Retina (tissue), 1 donor: ENCODE measurements around the gene MEOX2.

Source experiments
- DNase-seq: peaks from one replicate; pipeline ENCODE4 v3.0.0-alpha.2; 2016

Gene MEOX2

DNA sequence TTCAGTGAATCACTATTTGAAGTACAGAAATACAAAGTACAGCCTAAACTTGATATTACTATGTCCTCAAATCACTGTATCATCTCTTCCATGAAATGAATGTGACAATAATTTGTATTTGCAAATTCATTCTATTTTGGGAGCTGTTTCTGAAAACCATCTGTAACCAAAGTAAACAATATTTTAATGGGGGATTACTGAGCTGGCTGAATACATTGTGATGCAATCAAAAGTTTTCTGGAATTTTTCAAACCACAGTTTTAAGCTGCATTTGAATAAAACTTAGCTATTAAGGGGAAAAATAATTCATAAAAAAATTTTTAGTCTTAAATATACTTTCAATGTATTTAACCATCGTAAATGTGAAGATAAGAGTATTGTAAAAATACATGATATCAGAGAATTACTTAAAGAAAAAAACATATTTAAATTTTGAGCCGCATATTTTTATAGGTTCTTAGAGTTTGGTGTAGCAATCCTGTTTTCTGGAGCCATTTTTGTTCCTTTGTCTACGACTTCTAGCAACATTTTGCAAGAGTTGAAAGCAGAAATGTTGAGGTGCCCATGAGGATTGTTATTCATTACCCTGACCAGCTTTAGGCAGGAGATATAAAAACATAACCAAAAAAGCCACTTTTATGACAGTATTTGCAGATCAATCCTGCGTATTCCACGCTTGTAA, 78.8 kb downstream of the MEOX2 start:
- DNase-seq = no peak

DNA sequence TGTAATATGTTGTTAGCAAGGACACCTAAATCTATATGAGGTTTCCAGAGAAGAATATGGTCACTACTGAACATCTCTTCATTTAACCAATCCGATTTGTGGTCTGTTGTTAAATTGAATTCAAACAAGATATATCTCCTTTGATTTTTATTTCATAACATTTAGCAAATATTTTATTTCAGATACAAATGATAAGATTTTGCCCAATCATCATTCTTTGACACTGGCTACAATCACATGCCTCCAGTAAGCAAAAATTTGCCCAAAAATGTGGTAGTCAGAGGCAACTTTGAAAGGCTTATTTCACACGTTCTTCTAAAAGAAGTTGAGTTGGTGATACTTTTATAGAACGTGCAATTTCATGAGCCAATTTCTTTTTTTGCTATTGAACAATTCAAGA, 79.9 kb downstream of the MEOX2 start:
- no peak for DNase-seq

DNA sequence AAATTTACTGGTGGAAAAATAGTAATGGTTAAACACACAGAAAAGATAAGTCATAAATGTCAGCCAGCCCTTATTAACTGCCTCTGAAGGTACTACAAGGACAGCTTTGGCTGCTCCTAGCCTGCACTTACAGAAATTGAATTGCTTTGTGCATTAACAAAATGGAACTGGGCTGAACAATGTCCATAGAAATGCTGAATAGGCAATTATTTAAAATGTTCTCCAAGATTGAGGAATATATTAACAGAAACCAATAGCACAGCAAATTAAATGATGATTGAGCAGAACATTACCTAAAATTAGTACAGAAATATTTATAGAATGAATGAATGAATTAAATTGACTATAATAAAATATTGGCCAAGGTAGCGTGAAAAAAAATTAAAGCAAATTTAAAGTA, 82.3 kb downstream of the MEOX2 start:
- no peak for DNase-seq

DNA sequence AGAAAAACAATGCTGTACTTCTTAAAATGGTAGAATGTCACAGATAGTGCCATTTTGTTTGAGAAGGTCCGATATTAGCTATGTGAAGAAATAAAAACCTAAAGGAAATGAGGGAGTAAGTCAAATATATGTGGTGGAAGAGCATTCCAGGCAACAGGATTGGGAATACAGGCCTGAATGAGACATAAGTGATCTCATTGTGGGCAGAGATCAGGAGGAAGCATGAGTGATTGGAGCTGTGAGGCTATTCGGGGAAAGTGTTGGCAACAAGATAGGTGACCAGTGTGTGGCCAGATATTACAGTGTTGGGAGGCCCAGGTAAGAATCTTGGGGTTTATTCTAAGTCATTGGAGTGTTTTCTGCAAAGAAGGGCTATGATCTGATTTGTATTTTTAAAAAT, 83.4 kb downstream of the MEOX2 start:
- DNase-seq = no peak

DNA sequence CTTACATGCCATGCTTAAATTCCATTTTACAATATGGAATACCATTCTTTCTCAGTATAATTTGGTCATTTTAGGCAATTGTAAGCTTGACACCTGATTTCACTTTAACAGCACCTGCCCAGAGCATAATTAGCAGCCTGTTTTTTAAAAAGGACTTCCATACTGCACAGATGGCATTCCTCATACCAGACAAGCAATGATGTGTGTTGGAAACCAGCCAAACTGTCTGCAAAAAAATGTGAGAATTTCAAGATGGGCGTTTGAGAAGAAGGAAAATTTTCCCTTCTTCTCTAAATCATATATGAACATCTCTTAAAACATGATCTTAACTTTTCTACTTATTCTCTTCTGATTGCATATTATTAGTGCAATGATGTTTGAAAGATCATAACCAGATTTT, 84.2 kb downstream of the MEOX2 start:
- DNase-seq = no peak

DNA sequence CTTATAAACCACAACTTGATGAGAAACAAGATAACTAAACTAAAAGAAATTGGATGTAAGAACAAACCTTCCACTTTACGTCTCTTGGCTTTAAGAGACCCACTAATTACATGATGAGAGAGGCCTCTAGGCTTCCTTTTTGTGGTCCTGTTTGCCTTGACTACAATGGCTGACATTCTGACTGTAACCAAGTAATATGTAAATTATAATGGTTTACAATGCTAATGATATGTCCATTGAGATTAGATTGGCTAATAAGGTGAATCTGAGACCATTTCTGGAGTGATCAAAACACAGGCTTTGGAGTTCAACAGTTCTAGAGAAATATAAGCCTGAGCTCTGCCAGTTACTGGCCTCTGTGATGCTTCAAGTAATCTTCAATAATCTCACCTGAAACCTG, 85.3 kb downstream of the MEOX2 start:
- no peak for DNase-seq

DNA sequence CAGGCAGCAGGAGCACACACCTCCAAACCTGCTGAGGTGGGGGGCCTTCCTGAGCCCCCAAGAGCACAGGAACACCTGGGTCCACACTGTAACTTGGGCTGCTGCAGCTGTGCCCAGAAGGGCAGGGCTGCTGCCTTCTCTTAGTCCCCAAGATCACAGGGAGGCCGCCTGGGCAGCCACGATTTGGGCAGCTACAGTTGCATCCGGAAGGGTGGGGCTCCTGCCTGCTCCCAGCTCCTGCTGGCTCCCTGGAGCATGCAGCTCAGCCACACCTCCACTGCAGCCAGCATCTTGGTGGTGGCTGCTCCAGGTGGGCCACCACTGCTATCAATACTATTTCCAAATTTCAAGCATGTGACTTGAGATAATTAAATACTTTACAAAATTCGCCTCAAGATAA, 86.2 kb downstream of the MEOX2 start:
- DNase-seq = no peak

DNA sequence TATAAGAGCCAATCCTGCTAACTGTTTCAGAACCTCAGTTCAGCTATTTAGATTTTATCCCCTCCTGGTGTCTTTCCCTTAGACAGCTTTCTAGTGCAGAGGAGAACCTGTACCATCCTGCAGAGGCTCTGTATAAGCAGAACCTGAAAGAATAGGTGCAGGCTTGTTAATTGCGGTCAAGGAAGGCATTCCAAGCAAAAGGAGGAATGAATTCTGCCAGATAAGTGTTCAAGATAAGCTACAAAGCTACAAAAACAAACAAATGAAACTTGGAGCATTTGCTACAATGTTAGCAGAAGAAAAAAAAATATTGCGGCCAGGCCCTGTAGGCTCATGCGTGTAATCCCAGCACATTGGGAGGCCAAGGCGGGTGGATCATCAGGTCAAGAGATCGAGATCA, 92.0 kb downstream of the MEOX2 start:
- DNase-seq = no peak

DNA sequence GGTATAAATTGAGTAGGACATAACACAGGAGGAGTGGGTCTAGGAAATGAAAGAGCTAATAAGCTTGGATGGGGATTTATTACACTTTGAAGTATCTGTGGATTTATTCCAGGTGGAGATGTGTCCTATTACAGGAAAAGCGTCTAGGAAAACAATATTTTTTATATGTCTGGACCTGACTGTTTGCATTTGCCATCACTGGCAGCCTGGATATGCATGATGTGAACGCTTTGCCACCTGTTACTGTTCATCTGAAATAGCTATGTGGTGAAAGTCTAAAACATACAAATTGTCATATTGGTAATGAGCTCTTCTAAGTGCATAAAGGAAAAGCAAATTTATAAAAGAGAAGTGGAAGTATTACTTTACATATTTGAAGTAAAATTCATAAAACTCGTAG, 93.1 kb downstream of the MEOX2 start:
- DNase-seq = no peak

DNA sequence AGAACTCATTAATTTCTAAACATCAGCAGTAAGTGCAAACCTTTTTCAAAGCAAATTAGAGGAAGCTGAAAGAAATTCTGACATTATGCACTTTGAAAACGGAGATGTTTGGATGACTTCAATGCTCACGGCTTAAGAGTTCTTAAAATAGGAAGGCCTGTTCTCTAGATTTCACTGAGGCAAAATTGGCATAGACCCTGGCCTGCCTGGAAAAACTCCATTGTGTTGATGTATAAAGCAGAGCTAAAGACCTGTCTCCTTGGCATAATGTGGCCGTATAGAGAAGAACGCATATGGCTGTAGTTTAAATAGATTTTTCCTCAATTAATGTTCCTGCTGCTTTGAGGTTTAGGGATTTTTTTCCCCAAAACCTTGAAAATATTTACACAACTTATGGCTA, 100.2 kb downstream of the MEOX2 start:
- no peak for DNase-seq

DNA sequence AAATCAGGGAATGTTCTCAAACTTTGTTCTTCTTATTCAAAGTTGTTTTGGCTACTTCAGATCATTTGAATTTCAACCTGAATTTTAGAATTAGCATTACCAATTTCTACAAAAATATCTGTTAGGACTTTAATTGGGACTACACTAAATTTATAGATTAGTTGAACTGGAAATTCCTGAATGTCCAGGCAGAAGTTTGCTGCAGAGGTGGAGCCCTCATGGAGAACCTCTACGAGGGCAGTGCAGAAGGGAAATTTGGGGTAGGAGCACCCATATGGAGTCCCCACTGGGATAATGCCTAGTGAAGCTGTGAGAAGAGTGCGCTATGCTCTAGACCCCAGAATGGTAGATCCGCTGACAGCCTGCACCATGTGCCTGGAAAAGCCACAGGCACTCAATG, 101.9 kb downstream of the MEOX2 start:
- DNase-seq = no peak

DNA sequence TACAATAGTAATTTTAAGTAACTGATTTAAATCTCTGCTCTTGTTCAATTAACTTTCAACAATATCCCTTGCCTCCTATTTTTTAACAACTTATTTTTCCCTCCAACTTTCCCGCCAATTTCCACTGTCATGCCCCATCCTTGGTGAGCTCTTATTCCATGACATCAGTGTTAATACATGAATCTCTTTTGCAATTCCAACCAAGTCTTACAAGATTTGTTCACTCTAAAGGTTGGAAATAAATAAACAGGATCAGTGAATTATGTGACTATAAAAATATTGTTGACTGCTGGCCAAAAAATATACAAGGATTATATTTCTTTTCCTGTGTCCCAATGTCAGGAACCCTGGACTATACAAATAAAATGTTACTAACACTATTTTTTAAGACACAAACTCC, 103.7 kb downstream of the MEOX2 start:
- no peak for DNase-seq

DNA sequence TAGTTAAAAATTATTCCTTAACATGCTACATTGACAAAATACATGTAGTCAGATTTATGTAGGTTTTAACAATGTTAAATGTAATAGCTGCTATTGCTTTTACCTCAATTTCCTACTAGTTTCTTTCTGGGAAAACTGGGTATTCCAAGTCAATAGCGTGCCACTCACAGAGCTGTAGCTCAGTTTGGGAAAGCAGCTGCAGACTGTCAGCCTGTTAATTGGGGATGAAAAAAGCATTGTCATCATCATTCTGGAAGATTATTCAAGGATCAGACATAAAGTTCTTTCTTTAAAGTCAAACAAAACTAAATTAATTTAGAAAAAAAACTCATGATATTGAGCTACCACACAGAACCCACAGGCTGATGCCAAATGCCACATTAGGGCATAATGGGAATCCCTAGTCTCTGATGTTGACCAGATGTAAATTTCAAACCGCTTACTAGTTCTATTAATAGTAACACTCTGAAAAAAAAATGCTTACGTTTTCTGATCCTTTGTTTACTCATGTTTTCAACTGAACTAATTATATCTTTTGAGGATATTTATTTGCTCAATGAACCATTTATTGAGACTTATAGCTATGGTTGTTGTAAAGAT, 105.0 kb downstream of the MEOX2 start:
- no peak for DNase-seq

DNA sequence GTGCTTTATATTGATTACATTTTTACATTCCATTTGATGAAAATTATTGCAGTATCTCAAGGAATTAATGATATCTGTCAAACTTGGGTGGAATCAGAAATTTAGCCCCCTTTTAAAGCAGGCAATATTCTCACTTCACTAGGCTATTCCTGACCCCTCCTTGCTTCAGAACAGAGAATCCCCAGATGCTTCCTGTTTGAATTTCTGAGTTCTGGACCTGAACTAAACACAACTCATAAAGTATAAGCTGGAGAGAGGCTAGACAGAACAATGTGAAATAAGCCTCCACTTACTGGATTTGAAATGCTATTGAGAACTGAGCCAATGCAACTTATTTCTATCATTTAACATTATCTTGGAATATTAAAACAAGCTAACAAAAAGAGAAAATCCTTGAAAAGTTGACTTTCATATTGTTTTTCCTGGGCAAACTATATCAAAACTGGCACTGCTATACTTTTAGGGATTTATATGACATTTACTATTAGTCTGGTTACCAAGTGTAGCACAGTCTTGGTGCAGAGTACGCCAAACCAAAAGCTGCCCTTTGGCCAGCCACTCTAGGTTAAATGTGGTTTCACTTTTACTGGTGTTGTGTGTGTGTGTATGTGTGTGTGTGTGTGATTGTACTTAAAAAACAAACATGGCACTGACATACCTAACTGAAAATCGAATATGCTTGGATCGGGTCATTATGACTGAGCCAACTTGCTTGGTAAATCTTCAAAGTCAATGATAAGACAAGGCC, 105.7 kb downstream of the MEOX2 start:
- no peak for DNase-seq

DNA sequence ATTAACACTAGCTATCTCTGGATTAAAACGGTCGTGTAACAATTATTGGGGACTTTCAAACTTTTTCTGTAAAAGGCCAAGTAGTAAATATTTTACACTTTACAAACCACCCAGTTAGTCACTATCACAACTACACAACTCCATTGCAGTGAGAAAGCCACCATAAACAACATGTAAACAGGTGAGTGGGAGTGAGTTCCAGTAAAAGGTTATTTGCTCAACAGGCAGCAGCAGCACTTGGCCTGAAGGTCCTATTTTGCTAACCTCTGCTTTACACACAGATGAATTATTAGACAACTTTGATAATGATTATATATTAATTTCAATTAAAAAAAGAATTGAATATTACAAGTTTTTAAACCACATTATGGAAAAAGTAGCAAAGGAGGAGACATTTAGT, 108.9 kb downstream of the MEOX2 start:
- no peak for DNase-seq

DNA sequence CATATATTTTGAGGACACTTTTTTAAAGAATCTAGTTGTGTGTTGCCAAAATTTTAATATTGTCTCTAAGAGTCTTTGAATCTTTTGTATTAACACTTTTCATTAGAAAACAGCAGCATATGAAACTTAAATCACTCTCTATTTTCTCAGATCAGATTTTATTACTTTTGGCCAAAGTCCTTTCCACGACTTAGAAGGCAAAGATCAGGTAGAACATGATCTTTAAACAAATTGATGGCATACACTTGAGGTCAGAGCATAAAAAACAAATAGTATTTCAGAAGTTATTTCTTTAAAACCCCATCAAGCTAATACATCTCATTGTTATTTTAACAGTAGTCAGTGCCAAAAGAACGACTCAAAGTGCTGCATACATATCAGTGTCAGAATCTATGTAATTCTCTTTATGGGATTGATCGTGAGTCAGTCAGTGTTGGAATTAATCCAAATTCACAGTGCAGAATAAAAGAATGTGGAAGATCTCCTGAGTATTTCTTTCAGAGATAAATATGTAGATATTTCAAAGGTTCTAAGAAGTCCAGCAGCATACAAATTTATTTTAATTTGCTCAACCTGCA, 115.1 kb downstream of the MEOX2 start:
- DNase-seq = no peak

DNA sequence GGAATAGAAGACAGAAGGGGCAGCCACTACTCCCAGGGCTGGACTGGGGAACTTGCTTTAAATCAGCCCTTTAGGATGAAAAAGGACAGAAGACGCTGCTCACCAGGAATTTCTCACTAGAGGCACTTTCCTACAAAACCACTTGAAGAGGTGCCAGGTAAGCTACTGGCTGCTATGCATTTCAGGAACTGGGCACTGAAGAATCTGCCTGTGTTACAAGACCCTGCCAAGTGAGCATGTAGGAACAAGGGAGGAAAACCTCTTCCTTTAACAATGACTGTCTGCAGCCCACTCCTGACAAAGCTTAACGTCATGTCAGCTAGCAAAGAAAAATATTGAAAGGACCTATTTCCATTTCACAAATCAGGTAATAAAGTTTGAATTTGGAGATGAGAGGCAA, 118.8 kb downstream of the MEOX2 start:
- no peak for DNase-seq

DNA sequence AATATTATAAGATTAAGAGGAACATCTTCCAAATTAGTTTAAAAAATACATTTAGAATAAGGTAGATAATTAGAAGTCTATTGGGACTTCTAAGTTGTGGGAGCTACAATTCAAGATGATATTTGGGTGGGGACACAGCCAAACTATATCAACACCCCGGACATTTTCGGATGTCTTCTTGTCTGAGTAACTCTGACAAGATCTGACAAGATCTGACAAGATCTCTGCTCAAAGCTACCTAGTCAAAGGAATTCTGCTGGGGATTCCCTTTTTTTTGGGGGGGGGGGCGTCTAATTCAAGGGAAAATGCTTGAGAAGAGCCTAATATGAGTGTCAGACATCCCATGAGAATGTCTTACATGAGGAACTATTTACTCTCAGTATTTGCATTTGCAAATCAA, 119.4 kb downstream of the MEOX2 start:
- no peak for DNase-seq

DNA sequence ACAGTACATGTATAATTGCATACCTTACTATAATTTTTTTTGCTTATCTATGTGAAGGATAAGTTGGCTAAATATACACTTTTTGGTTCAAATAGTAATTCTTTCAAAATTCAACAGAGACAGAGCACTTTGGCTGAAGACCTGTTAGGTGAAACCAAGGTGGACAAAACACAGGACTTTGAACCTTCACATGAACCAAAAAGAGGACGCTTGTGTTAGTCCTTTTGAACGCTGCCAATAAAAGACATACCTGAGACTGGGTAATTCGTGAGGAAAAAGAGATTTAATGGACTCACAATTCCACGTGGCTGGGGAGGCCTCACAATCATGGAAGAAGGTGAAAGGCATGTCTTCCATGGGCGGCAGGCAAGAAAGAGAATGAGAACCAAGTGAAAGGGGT, 120.0 kb downstream of the MEOX2 start:
- no peak for DNase-seq

DNA sequence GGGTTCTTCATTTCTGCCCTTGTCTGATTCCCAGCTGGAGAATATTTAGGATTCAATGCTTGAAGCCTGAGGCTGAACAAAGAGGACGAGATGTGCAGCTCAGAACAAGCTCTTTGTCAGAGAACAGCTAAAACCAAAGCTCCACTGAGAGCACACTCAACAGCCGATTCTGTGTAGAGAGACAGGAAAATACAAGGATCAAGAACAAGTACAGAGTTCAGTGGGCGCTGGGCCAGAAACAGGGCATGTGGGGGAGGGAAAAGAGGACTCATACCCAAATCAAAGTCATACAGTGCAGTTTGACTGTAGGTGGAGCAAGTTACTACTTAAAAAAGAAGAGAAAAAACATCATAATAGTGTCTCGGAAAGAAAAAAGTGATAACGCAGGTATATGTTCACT, 124.6 kb downstream of the MEOX2 start, which contains the start of gene AGMO:
AGMO (minus strand) TSS at position 181 of the 400 bp plus-strand sequence.
- DNase-seq = no peak
